Activated T-helper 1 cell treated with Interleukin-2 at 50 U/mL for 16 hours (primary cell): Measurements from ENCODE around the gene SREBF1.

Experiments
- DNase-seq: peaks from one replicate; pipeline ENCODE4 v3.0.0-alpha.2; 2020; ENCODE audit warnings: low read depth

SREBF1 gene

GRCh38 chr17:17841601-17842025 is 4.8 kb upstream of the SREBF1 start:
- no peak for DNase-seq

GRCh38 chr17:17840751-17841591 is 4.2 kb upstream of the SREBF1 start:
- DNase-seq = no peak

GRCh38 chr17:17839791-17840707 is 3.3 kb upstream of the SREBF1 start:
- peak; percentile 74 for DNase-seq

- DNase-seq = no peak
Measured at GRCh38 chr17:17837966-17838962, 1.5 kb upstream of the SREBF1 start.

- no peak for DNase-seq
Measured at GRCh38 chr17:17837380-17837821, 615 bp upstream of the SREBF1 start.

- DNase-seq = peak; percentile 90
Measured at GRCh38 chr17:17836250-17836817, 452 bp downstream of the SREBF1 start.

- no peak for DNase-seq
Measured at GRCh38 chr17:17835415-17836249, 1.2 kb downstream of the SREBF1 start.

GRCh38 chr17:17834974-17835373 is 1.8 kb downstream of the SREBF1 start:
- no peak for DNase-seq

GRCh38 chr17:17833658-17834357 is 3.0 kb downstream of the SREBF1 start:
- no peak for DNase-seq

- no peak for DNase-seq
Measured at GRCh38 chr17:17832032-17832363, 4.8 kb downstream of the SREBF1 start.

GRCh38 chr17:17831208-17832031 is 5.4 kb downstream of the SREBF1 start:
- DNase-seq = no peak

GRCh38 chr17:17830740-17831207 is 6.0 kb downstream of the SREBF1 start:
- no peak for DNase-seq

- DNase-seq = no peak
Measured at GRCh38 chr17:17830269-17830567, 6.6 kb downstream of the SREBF1 start.

- no peak for DNase-seq
Measured at GRCh38 chr17:17827826-17828621, 8.8 kb downstream of the SREBF1 start.

GRCh38 chr17:17826942-17827785 is 9.6 kb downstream of the SREBF1 start:
- DNase-seq = no peak

- DNase-seq = no peak
Measured at GRCh38 chr17:17826342-17826713, 10.5 kb downstream of the SREBF1 start.
